HepG2 (cell line): ENCODE data around the gene NDRG3. TPM values are rescaled to one million over a fixed set of nuclear protein-coding genes. Genes with fewer than 3 reads are reported as not detected.

ENCODE experiments used
- ATAC-seq: fragments of 200-7000 bp; cut with Tn5 transposase; 3 replicates; pipeline ENCODE4 v1.9.1; 2020; ENCODE audit warnings: mild to moderate bottlenecking, moderate library complexity
- BruUV-seq: library from RNA; stranded (reverse); fragments of 400-500 nt; replicated peaks from 2 replicates; lab custom pipeline; 2021; lab: Mats Ljungman, UMichigan
- CTCF ChIA-PET: fragments of 300-600 bp; formaldehyde crosslinking; extraction: SDS; loops from one replicate; lab custom pipeline; 2021; ENCODE audit warnings: low total read pairs, inconsistent platforms, low intra/inter-chr PET ratio; lab: Yijun Ruan, JAX
- POLR2A ChIA-PET: fragments of 350-600 bp; sonication (Branson Sonifier 250); formaldehyde crosslinking; loops from one replicate; lab custom pipeline; 2020; ENCODE audit warnings: antibody characterized with exemption, inconsistent platforms; lab: Yijun Ruan, JAX
- DNase-seq: peaks from one replicate; pipeline ENCODE4 v3.0.0-alpha.2; 2015; ENCODE audit warnings: low spot score
- FAIRE-seq: peaks from 3 replicates; lab custom pipeline; 2011; peaks lifted over from hg19 to GRCh38; lab: Jason Lieb, UNC
- H2AFZ ChIP-seq: one replicate; pipeline ENCODE4 v1.6.1; 2011; ENCODE audit warnings: low read length, inconsistent platforms
- H3K27ac ChIP-seq: fragments of 300-600 bp; 3 replicates; pipeline ENCODE4 v1.8.0; 2011; ENCODE audit warnings: mixed run types, mild to moderate bottlenecking, mixed read lengths, low read length, inconsistent platforms; ENCODE audit not compliant: insufficient read depth; ENCODE audit errors: extremely low read length
- H3K27me3 ChIP-seq, 2 experiments: fragments of 200-600 bp in 1 of 2; 2 replicates in 1 of 2; 3 replicates in 1 of 2; pipeline versions ENCODE4 v1.6.0 to v1.8.0; 2011; ENCODE audit warnings: low read length in 2 of 2, mild to moderate bottlenecking in 2 of 2, moderate library complexity in 2 of 2, inconsistent platforms in 1 of 2; ENCODE audit not compliant: insufficient read depth in 2 of 2, control insufficient read depth in 1 of 2
- H3K36me3 ChIP-seq, 2 experiments: fragments of 200-600 bp in 1 of 2; replicated peaks in 1 of 2; 2 replicates in 1 of 2; 3 replicates in 1 of 2; pipeline versions ENCODE4 v1.5.1 to v1.8.0; 2011; ENCODE audit warnings: low read length in 2 of 2, inconsistent platforms in 1 of 2; ENCODE audit not compliant: insufficient read depth in 2 of 2, control insufficient read depth in 1 of 2
- H3K4me1 ChIP-seq: 2 replicates; pipeline ENCODE4 v1.5.1; 2012; ENCODE audit warnings: low read length, inconsistent platforms; ENCODE audit not compliant: insufficient read depth
- H3K4me2 ChIP-seq: 2 replicates; pipeline ENCODE4 v1.6.0; 2011; ENCODE audit warnings: low read depth, low read length, inconsistent platforms
- H3K4me3 ChIP-seq, 3 experiments: fragments of 200-600 bp in 1 of 3; sonication (generic), shearing (Covaris generic) in 1 of 3; replicated peaks in 1 of 3; 2 replicates each; pipeline ENCODE4 v1.5.1; 2011 to 2016; ENCODE audit warnings: low read length in 3 of 3, inconsistent platforms in 2 of 3, low read depth in 2 of 3, mild to moderate bottlenecking in 2 of 3, control low read depth in 1 of 3, mixed read lengths in 1 of 3; ENCODE audit not compliant: insufficient read depth in 1 of 3
- H3K79me2 ChIP-seq: one replicate; pipeline ENCODE4 v1.6.1; 2011; ENCODE audit warnings: low read length, inconsistent platforms; ENCODE audit not compliant: insufficient read depth
- H3K9ac ChIP-seq: 2 replicates; pipeline ENCODE4 v1.6.0; 2011; ENCODE audit warnings: mild to moderate bottlenecking, low read depth, low read length, inconsistent platforms; ENCODE audit not compliant: insufficient read depth
- H3K9me3 ChIP-seq: 2 replicates; pipeline ENCODE4 v1.5.1; 2012; ENCODE audit warnings: mild to moderate bottlenecking, low read length
- H4K20me1 ChIP-seq: 2 replicates; pipeline ENCODE4 v1.6.0; 2011; ENCODE audit warnings: inconsistent platforms, mild to moderate bottlenecking, low read length, moderate library complexity; ENCODE audit not compliant: insufficient read depth
- MYC ChIP-seq: sonication (generic); formaldehyde crosslinking; IDR thresholded peaks from 2 replicates; pipeline ENCODE4 v1.9.0; 2021; ENCODE audit warnings: missing genetic modification reagents, borderline replicate concordance
- NFKBIZ ChIP-seq: IDR thresholded peaks from 2 replicates; pipeline ENCODE4 v1.6.1; 2018; ENCODE audit warnings: missing genetic modification reagents, missing compliant biosample characterization
- NR2F2 ChIP-seq: IDR thresholded peaks from 2 replicates; pipeline ENCODE4 v1.6.1; 2012; ENCODE audit warnings: low read depth, inconsistent platforms, borderline replicate concordance
- ZNF660 ChIP-seq: sonication (generic); formaldehyde crosslinking; IDR thresholded peaks from 2 replicates; pipeline ENCODE4 v1.5.1; 2020; ENCODE audit warnings: mild to moderate bottlenecking, low read depth, missing genetic modification reagents, borderline replicate concordance
- ZNF780A ChIP-seq: sonication (generic); formaldehyde crosslinking; IDR thresholded peaks from 2 replicates; pipeline ENCODE4 v1.8.0; 2022; ENCODE audit warnings: mild to moderate bottlenecking, missing genetic modification reagents, moderate library complexity
- ZNF816 ChIP-seq: sonication (generic); formaldehyde crosslinking; IDR thresholded peaks from 2 replicates; pipeline ENCODE4 v1.8.0; 2022; ENCODE audit warnings: missing genetic modification reagents, mild to moderate bottlenecking, borderline replicate concordance
- WGBS: methylation state at CpG from one replicate; pipeline ENCODE4 v1.1.6; 2017; ENCODE audit warnings: low lambda C conversion rate; 5-methylcytosine and 5-hydroxymethylcytosine counted together
- in situ Hi-C: cut with HindIII; loops from 2 replicates; pipeline ENCODE4 v1.10.0; 2017; ENCODE audit warnings: low pct_unique_long_range_greater_than_20kb; ENCODE audit not compliant: extremely low pct_ligation_motif_present
- intact Hi-C: fragments of 100-400 bp; cut with micrococcal nuclease; formaldehyde crosslinking; loops from one replicate; pipeline ENCODE4 v1.10.0; 2022; ENCODE audit not compliant: unreplicated experiment
- polyA plus RNA-seq, 8 experiments: library from polyadenylated mRNA; depleted of rRNA in 3 of 8; stranded (reverse) in 7 of 8; unstranded in 1 of 8; fragments of >200 nt; fragmentation: Illumina TruSeq in 4 of 8; extraction: Trizol in 4 of 8; gene quantifications; 2 replicates each; pipeline versions ENCODE4 v1.2.1 to v1.2.3, GENCODE V29; 2011 to 2016; ENCODE audit warnings: low read depth in 4 of 8, missing spikeins in 1 of 8, mixed read lengths in 1 of 8; ENCODE audit not compliant: insufficient read depth in 1 of 8
- total RNA-seq, 5 experiments: library from RNA; depleted of rRNA; stranded (reverse); fragments of >200 nt; fragmentation: Illumina TruSeq; extraction: Trizol; gene quantifications; 2 replicates each; pipeline ENCODE4 v1.2.3, GENCODE V29; 2016; ENCODE audit warnings: low read depth in 1 of 5
- TF ChIP-seq, protein P1 (sequence below): sonication (generic); formaldehyde crosslinking; conservative IDR thresholded peaks from 2 replicates; pipeline ENCODE4 v1.4.0; 2020; ENCODE audit warnings: missing genetic modification reagents
- TF ChIP-seq, protein P2 (sequence below), 2 experiments: IDR thresholded peaks; 2 replicates each; pipeline ENCODE4 v1.6.1; 2011 to 2012; ENCODE audit warnings: low read length in 2 of 2, borderline replicate concordance in 1 of 2, low read depth in 1 of 2, mild to moderate bottlenecking in 1 of 2, moderate library complexity in 1 of 2
- TF ChIP-seq, protein P3 (sequence below): sonication (generic); formaldehyde crosslinking; IDR thresholded peaks from 2 replicates; pipeline ENCODE4 v1.8.0; 2022; ENCODE audit warnings: missing genetic modification reagents, mild to moderate bottlenecking, inconsistent platforms, borderline replicate concordance
- TF ChIP-seq, protein P4 (sequence below): sonication (generic); formaldehyde crosslinking; IDR thresholded peaks from 2 replicates; pipeline ENCODE4 v1.4.0; 2020; ENCODE audit warnings: missing genetic modification reagents
- TF ChIP-seq, protein P5 (sequence below): IDR thresholded peaks from 2 replicates; pipeline ENCODE4 v1.6.1; 2018; ENCODE audit warnings: missing genetic modification reagents

Gene NDRG3
- total and polyA plus RNA-seq, 2 of the 13 experiments (the other 11 are each of a cell fraction or from before 2014, with no cell fraction given), result 36.0 to 40.5 TPM

DNA sequence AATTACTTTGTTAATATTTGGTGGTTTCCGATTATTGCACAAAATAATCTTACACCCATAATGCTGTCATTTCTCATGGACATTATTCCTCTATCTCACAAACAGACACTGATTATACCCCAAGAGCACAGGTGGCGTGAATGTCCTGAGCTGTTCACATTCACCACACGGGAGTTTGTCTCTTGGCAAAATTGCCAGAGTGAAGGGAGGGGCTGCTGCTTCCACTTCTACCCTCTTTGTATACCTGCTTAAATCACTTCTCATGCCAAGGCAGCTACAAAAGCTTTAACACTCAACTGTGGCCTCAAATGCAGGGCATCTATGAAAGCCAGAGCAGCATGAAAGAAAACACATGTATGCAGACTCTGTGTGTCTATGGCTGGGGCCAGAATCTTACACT is 58.0 kb downstream of the NDRG3 start:
- ChIA-PET POLR2A (no interaction called here), CTCF (no interaction called here)
- no peak for ATAC-seq
- DNase-seq, result no peak
- TF ChIP-seq, protein P1, sequence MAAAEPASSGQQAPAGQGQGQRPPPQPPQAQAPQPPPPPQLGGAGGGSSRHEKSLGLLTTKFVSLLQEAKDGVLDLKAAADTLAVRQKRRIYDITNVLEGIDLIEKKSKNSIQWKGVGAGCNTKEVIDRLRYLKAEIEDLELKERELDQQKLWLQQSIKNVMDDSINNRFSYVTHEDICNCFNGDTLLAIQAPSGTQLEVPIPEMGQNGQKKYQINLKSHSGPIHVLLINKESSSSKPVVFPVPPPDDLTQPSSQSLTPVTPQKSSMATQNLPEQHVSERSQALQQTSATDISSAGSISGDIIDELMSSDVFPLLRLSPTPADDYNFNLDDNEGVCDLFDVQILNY (CRISPR knock-in tag), result no peak
- TF ChIP-seq ZNF660 (CRISPR knock-in tag) (no peak), NR2F2 (no peak), ZNF816 (CRISPR knock-in tag) (no peak), MYC (no peak), NFKBIZ (no peak), ZNF780A (CRISPR knock-in tag) (no peak)
- TF ChIP-seq, protein P2, sequence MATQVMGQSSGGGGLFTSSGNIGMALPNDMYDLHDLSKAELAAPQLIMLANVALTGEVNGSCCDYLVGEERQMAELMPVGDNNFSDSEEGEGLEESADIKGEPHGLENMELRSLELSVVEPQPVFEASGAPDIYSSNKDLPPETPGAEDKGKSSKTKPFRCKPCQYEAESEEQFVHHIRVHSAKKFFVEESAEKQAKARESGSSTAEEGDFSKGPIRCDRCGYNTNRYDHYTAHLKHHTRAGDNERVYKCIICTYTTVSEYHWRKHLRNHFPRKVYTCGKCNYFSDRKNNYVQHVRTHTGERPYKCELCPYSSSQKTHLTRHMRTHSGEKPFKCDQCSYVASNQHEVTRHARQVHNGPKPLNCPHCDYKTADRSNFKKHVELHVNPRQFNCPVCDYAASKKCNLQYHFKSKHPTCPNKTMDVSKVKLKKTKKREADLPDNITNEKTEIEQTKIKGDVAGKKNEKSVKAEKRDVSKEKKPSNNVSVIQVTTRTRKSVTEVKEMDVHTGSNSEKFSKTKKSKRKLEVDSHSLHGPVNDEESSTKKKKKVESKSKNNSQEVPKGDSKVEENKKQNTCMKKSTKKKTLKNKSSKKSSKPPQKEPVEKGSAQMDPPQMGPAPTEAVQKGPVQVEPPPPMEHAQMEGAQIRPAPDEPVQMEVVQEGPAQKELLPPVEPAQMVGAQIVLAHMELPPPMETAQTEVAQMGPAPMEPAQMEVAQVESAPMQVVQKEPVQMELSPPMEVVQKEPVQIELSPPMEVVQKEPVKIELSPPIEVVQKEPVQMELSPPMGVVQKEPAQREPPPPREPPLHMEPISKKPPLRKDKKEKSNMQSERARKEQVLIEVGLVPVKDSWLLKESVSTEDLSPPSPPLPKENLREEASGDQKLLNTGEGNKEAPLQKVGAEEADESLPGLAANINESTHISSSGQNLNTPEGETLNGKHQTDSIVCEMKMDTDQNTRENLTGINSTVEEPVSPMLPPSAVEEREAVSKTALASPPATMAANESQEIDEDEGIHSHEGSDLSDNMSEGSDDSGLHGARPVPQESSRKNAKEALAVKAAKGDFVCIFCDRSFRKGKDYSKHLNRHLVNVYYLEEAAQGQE (IDR thresholded peaks at IDR 0.05; ENCODE audit: borderline replicate concordance in 1 of 2, low read depth in 1 of 2, low read length in 2 of 2), result no peak
- TF ChIP-seq, protein P3, sequence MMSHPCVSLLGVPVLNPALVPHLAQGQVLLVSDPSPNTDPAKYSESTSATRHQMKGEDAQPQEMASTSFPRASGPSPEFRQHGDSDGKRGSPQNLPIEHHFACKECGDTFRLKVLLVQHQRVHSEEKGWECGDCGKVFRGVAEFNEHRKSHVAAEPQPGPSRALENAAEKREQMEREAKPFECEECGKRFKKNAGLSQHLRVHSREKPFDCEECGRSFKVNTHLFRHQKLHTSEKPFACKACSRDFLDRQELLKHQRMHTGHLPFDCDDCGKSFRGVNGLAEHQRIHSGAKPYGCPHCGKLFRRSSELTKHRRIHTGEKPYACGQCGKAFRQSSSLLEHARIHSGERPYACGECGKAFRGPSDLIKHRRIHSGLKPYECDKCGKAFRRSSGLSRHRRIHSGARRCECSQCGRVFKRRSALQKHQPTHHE (CRISPR knock-in tag), result no peak
- TF ChIP-seq, protein P4, sequence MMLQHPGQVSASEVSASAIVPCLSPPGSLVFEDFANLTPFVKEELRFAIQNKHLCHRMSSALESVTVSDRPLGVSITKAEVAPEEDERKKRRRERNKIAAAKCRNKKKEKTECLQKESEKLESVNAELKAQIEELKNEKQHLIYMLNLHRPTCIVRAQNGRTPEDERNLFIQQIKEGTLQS, result no peak
- TF ChIP-seq, protein P5, sequence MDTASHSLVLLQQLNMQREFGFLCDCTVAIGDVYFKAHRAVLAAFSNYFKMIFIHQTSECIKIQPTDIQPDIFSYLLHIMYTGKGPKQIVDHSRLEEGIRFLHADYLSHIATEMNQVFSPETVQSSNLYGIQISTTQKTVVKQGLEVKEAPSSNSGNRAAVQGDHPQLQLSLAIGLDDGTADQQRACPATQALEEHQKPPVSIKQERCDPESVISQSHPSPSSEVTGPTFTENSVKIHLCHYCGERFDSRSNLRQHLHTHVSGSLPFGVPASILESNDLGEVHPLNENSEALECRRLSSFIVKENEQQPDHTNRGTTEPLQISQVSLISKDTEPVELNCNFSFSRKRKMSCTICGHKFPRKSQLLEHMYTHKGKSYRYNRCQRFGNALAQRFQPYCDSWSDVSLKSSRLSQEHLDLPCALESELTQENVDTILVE, result no peak
- no peak overlapping the region for H3K4me2 ChIP-seq
- no peaks in the 10 kb centered on the region for H3K4me1 ChIP-seq
- in situ Hi-C loops (no loop called here), intact Hi-C loops (no loop called here)
- H4K20me1 ChIP-seq, result no peaks in the 10 kb centered on the region
- no peak overlapping the region for H2AFZ ChIP-seq
- no peak overlapping the region for H3K27ac ChIP-seq
- FAIRE-seq, result no peak
- H3K9me3 ChIP-seq, result no peaks in the 10 kb centered on the region
- 96% methylated on average over 3 of the region's 3 CpGs for WGBS
- BruUV-seq, result no TSS peak
- H3K36me3 ChIP-seq, result peaks cover 15 to 41% of the 10 kb centered on the region in 2 experiments; a peak in 4 of 5 replicates
- H3K79me2 ChIP-seq, result no peaks in the 10 kb centered on the region
- no peak overlapping the region for H3K4me3 ChIP-seq
- H3K9ac ChIP-seq, result no peak overlapping the region
- no peaks in the 10 kb centered on the region for H3K27me3 ChIP-seq
